HG02970 (cell line): Measurements from ENCODE around the gene SPPL2A.

ENCODE experiments used
- ATAC-seq: cut with Tn5 transposase; IDR thresholded peaks from one replicate; pipeline ENCODE4 v1.9.1; 2021; ENCODE audit warnings: mild to moderate bottlenecking, moderate library complexity, moderate number of reproducible peaks; ENCODE audit not compliant: unreplicated experiment, low FRiP score

SPPL2A gene

GRCh38 chr15:50774450-50774849 is 8.9 kb upstream of the SPPL2A start:
- ATAC-seq, result no peak

GRCh38 chr15:50773389-50773788 is 7.9 kb upstream of the SPPL2A start:
- no peak for ATAC-seq

GRCh38 chr15:50767332-50767861 is 1.9 kb upstream of the SPPL2A start:
- no peak for ATAC-seq

DNA sequence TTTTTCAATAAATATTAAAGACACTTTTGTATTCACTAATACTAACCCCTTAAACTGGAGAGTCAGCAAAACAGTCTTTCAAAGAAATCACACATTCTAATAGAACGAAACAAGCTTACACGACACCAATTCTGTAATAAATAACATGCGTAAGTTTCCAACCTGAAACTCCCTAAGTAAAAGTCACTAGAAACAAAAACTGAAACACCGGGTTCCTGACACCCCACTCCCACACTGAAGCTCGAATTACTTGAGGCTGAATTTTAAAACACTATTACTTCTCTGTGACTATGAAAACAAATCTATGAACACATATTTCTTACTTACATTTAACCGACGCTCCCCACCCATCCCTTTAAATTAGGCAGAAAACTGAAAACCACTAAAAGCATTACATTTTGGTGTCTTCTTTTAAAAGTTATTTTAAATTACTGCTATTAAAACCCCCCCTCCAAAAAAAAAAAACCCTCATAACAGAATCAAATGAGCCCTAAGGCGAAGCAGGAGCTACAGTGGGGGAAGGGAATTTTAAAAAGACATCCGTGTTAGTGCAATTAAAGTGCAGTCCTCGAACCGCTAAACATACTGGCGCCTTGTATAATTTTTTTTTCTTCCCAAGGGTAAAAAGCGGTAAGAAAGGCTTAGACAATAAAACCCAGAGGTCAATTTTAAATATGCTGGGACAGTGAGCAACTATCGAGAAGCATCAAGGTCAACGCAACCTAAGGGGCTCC is 878 bp downstream of the SPPL2A start:
- ATAC-seq, result no peak

DNA sequence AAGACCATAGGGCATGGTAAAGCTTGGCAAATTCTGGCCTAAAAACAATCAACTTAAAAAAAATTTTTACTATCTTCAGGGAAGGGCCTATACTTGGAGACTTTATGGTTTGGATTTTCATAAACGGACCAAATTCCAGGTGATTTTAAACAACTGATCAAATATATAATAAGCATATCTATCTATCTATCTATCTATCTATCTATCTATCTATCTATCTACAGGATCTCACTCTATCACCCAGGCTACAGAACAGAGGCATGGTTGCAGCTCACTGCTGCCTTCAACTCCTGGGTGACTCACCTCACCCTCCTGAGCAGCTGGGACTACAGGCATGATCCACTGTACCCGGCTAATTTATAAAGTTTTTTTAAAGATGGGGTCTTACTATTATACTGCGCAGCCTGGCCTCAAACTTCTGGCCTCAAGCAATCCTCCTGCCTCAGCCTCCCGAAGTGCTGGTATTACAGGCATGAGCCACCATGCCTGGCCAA is 6.7 kb downstream of the SPPL2A start:
- ATAC-seq, result no peak

DNA sequence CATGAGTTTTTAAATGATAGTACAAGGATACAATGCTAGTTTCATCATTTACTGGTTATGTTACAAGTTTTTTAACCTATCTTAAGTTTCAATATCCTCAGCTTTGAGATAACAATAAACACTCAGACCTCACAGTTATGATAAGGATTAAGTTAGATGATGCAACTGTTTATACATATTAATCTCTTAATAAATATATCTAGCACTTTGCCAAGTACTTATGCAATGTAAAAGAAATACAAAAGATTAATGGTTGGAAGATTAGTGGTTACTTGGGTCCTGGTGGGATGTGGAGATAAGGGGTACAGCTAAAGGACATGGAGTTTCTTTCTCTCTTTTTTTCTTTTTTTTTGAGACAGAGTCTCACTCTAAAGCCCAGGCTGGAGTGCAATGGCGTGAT is 12.0 kb downstream of the SPPL2A start:
- ATAC-seq, result no peak

DNA sequence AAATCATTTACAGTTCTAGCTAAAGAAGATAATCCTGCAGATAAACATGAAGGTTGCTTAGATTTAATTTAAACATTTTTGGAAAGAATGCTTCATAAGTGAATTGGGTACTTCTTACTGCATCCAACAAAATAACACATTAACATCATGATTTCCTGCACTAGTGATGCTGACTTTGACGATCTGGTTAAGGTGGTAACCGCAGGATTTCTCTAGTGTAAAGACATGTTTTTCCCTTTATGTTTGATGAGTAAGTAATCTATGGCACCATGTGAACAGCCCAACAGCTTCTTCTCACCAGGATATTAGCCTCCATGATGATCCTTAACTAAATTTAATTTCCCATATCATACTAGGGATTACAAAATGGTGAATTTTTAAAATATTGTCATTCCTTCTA is 14.1 kb downstream of the SPPL2A start:
- ATAC-seq, result no peak

GRCh38 chr15:50750227-50750705 is 15.2 kb downstream of the SPPL2A start:
- ATAC-seq, result no peak

DNA sequence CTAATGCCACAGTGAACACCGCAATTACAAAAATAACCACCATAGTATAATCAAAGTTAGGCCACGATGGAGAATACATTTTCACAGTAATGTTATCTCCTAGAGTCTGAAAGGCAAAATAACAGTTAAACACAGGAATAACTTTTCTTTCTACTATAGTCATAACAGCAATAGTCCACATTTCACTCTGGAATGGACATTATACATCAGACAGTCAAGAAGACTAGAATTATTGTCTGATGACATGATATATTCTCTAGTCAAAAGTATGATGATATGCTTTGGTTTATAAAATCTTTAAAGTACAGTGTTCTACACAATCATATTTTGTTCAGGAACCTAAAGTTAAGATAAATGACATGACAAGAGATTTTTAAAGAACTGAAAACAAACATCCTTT is 18.0 kb downstream of the SPPL2A start:
- ATAC-seq, result no peak

DNA sequence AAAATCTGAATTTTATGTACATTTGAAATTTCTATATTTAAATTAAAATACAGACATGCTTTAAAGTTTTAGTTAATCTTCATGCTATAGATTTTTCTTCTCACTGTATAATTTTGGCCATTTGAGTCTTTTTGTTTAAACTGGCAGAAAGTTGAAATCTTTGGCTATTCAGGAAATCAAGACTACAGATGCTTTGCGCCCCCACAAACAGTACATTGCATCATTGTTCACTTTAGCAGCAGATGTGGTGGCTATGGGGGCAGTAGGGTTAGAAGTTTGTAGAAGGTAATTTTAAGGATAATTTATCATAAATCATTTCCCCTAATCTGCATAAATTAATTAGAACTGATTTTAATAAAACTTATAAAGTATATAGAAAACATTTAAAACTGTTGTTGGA is 20.9 kb downstream of the SPPL2A start:
- no peak for ATAC-seq

DNA sequence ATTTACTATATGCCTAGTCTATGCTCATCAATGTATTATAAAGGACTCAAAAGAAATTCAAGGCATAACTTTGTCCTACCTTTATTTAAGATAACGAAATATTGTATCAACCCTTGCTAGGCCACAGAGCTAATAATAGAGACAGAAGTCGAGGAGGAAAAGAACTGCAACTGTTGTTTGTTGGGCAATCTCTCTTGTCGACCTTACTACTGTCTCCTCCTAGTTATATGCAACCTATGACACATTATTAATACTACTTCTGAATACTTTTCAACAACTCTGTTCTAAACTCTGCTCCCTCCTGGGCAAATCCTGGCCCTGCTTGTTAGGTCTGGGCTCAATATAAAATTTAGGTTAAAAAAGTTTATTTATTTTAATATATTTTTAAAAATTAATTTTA is 24.6 kb downstream of the SPPL2A start:
- ATAC-seq, result no peak

DNA sequence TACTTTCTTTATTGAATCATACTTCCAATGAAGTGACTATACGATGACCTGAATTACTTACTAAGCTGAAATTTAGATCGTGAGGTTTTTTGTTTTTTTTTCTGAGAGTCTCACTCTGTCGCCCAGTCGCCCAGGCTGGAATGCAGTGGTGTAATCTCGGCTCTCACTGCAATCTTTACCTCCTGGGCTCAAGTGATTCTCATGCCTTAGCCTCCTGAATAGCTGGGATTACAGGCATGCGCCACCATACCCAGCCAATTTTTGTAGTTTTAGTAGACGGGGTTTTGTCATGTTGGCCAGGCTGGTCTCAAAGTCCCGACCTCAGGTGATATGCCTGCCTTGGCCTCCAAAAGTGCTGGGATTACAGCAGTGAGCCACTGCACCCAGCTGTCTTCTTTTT is 28.7 kb downstream of the SPPL2A start:
- ATAC-seq, result no peak

DNA sequence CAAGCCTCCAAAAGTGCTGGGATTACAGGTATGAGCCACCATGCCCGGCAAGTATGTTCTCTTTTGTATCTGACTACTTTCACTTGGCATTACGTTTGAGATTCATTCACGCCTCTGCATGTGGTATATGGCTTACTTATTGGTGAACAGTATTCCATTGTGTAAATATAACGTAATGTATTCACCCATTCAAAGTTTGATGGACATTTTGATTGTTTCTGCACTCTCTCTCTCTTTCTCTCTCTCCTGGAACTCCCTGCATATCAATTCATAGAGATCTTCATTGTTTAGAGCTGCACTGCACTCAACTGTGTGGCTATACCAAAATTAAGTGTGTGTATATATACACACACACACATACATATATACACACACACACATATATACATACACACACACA is 30.4 kb downstream of the SPPL2A start:
- ATAC-seq, result no peak

- ATAC-seq, result no peak
These were observed 39.2 kb downstream of the SPPL2A start for GRCh38 chr15:50726315-50726714.

DNA sequence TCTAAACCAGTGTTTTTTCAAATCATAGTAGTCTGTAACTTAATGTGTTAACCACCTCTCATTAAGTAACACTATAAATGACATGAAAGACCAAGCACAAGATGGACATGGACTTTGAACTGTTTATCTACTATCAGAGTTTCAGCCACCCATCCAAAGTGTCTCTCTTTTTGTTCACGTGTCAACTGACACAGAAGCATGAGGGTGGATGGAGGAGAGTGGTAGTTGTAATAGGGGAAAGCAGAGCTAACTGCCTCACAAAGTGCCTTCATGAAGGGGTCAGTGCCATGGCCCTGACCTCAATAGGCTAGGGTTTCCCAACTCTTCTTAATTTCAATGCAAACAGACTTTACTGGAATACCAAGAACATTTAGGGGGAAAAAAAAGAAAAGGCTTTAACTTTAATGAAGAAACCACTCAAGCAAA is 46.8 kb downstream of the SPPL2A start:
- no peak for ATAC-seq

DNA sequence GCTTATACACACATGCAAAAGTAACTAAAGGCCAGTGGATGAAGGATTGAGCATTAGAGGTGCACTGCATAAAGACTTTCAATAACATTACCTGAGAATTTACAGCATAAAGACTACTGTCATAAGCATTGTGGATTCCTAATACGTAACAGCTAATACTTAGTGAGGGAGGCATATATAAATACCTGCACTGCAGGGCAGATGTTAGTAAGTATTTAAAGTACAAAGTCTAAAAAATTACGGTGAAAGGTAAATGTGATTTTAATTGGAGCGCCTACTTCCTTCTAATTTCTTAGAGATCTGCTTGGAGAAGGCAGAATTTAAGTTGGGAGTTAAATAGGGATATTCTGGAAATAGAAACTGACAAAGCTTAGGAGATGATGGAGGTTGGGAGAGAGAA is 53.5 kb downstream of the SPPL2A start:
- ATAC-seq, result no peak

DNA sequence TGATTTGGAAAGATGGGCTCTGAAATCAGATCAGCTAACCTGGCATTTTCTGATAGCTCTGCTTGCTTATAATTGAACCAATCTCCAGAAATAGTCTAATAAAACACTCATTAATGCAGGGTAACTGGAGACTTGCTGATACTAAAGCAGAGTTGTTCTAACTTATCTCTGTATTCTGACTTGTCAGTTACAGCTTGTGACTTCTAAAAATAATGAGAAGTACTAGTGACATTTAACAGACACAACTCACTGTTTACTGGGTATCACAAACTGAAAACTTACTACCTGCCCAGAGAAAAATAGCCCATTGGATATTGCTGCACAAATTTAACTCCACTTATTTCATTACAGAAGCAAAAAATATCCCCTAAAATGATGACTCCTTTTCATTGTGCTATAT is 54.9 kb downstream of the SPPL2A start:
- no peak for ATAC-seq

DNA sequence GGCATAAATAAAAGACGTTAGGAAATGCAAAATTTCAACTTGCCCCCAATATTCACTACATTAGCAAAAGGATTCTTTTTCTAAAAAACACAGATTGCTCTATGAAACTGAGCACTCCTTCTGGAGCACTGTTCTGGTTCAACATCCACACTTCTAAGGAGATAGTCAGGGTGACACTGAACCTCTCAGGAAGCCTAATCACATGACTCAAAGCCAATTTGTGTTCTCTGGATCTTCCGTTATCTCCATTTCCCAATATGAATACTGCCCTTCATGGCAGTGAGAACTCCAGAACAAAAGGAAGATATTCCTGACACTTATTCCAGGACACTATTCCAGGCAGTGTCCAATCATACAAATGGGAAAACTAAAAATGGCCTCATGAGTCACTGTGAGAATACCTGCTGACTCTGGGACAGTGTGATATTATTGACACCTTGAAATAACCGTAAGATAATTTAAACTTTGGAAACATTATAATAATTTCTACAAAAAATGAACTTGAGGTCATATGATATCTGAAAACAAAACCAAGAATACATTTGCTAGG is 57.6 kb downstream of the SPPL2A start:
- no peak for ATAC-seq

DNA sequence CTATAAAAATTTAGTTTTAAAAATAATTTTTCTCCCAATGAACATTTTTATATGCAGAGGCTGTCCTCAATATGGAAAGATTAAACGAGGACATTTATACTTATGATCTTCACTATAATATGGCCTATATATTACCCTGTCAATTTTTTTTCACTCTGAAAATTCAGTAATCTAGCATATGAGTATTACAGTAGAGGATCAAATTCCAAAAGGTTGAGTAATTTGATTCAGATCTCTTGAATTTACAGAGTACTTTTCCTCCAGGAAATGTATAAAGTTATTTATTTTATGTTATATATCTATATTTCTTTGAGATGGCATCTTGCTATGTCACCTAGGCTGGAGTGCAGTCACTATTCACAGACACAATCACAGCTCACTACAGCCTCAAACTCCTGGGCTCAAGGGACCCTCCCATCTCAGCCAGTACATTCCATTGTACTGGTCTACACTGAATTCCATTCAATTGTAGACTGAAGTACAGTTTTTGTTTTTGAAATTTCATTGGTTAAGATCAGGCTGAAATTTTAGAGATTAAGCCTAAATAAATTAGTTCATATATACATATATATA is 62.7 kb downstream of the SPPL2A start:
- no peak for ATAC-seq

- no peak for ATAC-seq
These were observed 67.4 kb downstream of the SPPL2A start for GRCh38 chr15:50698101-50698500.

GRCh38 chr15:50697109-50697797 is 68.3 kb downstream of the SPPL2A start:
- no peak for ATAC-seq
